NCI-H2107 (cell line): ENCODE results near the gene AP1M1.
"Not testable (repeated sequence)": the region's sequence is repeated elsewhere in the genome, so short reads cannot be mapped to it uniquely, and the experiment has no call there.

Experiments used
- DNase-seq: peaks from one replicate; lab custom pipeline; 2025; lab: John Stamatoyannopoulos, UW

AP1M1 gene

DNA sequence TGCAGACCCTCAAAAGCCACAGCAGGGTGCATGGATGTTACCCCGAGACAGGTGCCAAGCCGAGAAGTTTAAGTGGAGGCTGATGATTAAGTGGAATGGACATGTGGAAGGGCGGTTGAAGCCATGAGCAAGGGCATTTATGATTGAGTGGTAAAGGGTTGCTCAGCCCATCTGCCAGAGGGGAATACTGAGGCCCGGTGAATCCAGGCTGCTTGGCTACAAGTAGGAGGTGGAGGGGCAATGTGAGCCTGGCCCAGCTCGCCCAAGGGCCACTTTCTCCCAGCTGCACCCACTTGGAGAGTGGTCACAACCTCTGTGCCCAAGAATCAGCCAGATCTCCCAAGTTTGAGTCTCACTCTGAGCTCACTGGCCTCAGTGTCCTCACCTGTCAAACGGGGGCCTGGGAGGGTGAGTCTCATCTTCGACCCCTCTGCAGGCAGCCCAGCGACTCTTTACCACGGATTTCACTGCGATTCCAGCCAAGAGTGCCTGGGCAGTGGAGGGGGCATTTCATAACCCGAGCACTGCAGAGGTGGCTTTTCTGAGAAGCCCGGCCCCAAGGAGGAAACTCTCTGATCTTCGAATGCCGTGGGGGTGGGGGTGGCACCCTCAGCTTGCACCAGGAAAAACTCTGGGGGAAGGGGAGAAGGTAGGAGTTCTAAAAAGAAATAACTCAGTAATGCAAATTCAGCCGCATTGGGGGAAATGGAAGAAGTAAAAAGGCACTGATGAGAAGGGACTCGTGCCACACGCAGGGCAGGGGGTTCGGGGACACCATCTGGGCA, 64.1 kb downstream of the AP1M1 start:
- DNase-seq: no peak

DNA sequence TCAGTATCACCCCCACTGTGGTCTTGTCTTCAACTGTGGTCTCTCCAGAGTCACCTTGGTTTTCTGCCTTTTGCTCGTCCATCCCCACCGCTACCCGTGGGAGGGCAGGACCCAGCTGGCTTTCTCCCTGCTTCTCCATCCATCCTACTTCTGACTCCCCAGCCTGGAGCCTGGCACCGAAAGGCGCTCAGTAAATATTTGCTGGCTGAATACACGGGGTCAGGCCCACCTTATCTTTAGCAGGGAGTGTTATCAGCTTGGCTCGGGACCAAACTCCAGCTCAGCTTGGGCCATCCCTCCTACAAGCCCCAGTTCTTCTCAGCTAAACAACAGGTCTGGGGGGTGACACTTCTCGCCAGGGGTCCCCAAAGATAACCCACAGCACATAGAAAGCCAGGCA, 64.9 kb downstream of the AP1M1 start:
- DNase-seq: no peak

DNA sequence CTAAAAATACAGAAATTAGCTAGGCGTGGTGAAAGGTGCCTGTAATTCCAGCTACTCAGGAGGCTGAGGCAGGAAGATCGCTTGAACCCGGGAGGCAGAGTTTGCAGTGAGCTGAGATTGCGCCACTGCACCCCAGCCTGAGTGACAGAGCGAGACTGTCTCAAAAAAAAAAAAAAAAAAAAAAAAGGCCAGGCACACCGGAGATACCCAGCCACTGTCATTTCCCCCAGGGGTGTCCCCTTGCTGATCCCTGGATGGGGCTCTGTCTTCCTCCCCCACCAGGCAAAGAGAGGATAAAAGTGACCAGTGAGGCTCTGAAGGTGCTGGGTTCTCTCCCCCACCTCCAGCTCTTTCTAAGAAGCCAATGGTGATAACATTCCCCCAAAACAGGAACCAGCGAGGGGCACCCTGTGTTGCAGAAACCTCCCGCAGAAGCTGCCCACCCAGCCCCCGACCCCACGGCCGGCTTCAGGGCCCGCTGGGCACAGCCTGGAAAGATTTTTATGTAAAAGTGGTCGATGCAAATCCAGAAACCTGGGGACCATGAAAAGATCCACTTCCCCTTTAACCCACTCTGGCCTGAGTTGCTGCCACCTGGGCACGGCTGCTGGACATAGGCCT, 65.5 kb downstream of the AP1M1 start:
- no peak for DNase-seq

DNA sequence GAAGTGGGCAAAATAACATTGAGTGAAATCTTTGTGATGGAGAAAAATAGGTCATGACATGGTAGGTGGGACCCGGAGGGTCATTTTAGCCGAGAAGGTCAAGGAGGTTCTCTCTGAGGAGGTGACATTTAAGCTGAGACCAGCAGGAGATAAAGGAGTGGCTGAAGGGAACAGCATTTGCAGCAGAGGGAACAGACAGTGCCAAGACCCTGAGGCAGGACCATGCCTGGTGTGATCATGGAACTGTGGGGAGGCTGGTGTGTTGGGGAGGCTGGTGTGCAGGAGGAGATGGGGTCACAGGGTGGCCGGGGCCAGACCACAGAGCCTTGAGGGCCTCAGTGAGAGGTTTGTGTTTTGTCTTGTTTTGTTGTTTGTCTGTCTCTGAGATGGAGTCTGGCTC, 67.5 kb downstream of the AP1M1 start:
- DNase-seq: no peak

DNA sequence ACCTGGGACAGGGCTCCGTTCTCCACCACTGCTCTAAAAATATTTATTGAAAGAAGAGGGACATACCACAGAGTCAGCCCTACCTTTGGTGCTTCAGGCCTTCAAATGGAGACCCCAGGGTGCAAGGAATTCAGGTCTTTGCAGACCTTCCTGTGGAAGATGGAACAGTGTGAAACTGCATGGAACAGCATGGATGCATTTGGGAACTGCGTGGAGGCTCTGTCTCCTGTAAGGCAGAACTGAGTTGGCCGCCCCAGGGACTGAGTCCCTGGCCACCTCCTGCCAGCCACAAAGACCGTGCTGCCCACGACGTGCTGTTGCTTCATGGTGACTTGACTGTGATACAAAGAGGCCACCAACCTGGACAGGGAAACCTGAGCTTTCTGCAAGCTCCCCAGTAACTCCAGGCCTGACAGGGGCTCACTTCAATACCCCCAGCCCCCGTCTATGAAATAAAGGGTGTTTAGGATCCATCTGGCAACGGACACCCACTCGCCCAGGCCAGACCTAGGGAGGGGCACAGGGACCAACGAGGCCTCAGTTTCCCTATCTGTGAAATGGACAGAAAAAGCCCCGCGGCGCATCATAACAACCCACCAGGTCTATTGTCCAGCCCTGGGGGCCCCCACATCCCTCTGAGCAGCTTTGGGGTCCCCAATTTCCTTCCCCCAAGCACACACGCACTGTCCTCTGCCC, 68.3 kb downstream of the AP1M1 start:
- no peak for DNase-seq

DNA sequence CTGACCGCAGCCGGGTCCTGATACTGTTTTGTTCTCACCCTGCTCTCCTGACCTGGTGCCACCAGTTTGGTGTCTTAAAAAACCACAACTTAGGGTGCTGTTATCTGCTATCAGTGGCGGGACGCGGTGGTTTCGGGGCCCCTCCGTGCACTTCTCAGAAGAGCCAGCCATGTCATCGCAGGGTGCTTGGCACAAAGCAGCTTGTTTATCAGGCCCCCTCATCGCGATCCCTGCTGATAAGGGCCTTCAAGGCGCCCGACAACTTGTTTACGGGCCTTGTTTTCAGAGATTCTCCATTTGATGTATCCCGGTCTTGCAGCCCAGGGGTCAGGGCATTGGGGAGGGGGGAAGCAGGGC, 68.9 kb downstream of the AP1M1 start:
- no peak for DNase-seq

DNA sequence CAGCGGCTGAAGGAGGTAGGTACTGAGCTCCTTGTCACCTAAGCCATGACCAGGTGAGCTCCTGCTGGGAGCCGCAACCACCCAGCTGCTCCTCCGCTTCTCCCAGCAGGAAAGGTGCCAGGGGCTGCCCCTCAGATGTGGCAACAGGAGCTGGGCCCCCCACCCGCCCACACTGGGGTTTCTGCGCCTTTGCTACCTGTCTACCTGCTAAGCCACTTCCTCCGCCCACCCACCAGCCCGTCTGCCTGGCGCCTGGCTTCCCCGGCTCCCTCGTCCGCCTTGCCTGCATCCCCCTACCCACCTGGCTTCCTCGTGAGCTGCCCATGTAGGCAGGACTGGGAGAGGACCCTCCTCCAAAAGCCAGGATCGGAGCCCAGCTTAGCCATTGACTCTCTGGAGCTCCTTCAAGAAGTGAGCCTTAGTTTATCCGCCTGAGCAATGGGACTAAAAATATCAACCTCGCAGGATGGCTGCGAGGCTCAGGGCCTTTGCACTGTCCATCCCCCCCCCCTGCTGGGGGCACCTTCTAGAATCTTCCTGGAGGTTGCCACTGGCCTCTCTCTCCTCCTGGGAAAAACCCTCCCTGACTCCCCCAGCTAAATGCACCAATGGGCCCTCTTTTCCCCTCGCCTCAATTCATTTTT, 71.1 kb downstream of the AP1M1 start:
- no peak for DNase-seq

DNA sequence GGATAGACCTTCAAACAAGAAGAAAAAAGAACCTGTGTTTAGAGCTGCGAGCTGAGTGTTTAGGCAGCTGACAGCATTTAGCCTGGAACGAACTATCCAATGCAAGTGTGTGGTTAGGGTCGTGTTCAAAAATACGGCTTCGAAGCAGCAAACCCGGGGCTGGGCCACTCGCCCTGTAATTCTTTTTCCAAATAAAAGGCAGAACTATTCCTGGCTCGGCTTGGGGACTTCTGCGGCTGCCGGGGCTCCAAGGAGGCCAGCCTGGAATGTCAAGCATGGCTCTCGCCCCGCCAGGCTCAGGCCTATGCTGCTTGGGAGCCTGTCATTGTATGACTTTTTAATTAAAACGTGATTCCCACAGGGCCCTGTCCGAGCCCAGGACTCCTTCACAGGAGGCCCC, 75.2 kb downstream of the AP1M1 start:
- DNase-seq: no peak

DNA sequence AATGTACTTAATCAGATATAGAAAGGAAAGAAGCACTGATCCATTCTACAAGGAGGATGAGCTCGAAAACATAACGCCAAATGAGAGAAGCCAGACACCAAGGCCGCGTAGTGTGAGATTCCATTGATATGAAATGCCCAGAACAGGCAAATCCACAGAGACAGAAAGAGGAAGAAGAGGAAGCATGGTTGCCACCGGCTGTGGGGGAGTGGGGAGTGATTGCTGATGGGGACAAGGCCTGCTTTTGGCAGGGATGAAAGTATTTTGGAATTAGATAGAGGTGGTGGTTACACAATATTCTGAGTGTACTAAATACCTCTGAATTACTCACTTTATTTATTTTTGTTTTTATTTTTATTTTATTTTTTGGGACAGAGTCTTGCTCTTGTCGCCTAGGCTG, 76.7 kb downstream of the AP1M1 start:
- no peak for DNase-seq

DNA sequence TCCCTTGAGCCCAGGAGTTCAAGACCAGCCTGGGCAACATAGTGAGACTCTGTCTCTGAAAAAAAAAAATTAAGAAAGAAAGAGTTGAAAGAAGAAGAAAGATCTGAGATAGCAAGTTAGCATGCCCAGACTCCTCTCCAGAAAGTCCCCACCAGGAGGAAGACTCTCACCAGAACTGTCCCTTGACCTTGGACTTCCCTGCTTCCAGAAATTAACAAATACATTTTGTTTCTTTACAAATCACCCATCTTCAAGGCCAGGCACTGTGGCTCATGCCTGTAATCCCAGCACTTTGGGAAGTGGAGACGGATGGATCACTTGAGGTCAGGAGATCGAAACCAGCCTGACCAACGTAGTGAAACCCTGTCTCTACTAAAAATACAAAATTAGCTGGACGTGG, 82.6 kb downstream of the AP1M1 start:
- DNase-seq: no peak

DNA sequence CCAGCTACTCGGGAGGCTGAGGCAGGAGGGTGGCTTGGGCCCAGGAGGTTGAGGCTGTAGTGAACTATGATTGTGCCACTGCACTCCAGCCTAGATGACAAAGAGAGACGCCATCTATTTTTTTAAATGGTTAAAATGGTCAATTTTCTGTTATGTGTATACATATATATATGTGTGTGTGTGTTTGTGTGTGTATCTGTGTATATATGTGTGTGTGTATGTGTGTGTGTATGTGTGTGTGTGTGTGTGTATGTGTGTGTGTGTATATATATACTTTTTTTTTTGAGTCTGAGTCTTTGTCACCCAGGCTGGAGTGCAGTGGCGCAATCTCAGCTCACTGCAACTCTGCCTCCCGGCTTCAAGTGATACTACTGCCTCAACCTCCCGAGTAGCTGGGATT, 84.0 kb downstream of the AP1M1 start:
- DNase-seq: no peak

DNA sequence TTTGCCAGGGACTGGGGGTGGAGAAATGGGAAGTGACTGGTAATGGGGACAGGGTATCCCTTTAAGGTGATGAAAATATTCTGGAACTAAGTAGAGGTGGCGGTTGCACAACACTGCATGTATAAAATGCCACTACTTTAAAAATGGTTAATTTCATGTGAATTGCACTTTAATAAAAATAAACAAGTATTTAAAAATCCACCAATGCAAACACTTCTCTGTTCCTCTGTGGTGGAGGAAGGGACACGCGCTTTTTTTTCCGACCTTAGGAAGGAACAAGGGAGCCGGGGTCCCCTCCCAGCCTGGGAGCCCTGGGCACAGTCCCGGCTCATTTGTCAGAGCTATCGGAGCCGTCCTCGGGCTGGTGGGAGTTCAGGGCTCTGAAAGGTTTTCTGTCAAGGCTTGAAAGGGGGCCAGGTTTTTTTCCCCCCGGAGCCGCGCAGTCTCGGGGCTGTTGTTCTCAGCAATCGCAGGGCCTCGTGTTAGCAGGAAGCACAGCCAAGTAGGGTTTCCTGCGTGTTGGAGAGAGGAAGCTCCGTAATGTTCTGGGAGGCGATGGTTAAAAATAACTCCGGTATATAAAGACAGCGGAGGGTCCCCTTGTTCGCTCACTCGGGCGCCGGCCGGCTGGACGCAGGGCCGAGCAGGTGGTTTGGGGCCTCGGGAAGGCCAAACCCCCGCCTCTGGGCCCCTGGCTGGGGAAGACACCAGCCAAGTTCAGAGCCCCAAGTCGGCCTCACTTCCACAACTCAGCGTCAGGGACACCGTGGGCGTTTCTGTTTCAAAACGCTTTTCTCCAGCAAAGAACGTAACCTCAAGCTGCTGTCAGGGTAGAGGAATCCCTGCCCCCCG, 85.7 kb downstream of the AP1M1 start:
- DNase-seq: no peak

DNA sequence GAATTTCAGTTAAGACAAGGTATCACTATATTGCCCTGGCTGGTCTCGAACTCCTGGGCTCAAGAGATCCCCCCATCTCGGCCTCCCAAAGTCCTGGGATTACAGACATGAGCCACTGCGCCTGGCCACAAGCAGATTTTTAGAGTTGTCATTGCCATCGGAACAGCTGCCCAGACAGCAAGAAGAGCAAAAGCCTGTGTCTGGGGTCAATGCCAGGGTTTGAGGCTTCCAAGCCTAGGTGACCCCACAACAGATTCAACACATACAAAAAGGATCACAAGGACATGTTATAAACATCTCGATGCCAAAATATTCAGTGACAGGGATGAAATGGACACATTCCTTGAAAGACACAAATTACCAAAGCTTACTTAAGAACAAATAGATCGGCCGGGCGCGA, 86.8 kb downstream of the AP1M1 start:
- no peak for DNase-seq

DNA sequence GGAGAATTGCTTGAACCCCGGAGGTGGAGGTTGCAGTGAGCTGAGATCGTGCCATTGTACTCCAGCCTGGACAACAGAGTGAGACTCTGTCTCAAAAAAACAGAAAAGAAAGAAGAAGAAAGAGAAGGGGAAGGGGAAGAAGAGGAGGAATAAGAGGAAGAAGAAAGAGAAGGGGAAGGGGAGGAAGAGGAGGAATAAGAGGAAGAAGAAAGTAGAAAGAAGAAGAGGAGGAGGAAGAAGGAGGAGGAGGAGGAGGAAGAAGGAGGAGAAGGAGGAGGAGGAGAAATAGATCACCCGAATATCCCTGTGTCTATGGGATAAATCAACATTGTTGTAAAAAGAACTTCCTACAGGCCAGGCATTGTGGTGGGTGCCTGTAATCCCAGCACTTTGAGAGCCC, 87.4 kb downstream of the AP1M1 start:
- not testable (repeated sequence) for DNase-seq

DNA sequence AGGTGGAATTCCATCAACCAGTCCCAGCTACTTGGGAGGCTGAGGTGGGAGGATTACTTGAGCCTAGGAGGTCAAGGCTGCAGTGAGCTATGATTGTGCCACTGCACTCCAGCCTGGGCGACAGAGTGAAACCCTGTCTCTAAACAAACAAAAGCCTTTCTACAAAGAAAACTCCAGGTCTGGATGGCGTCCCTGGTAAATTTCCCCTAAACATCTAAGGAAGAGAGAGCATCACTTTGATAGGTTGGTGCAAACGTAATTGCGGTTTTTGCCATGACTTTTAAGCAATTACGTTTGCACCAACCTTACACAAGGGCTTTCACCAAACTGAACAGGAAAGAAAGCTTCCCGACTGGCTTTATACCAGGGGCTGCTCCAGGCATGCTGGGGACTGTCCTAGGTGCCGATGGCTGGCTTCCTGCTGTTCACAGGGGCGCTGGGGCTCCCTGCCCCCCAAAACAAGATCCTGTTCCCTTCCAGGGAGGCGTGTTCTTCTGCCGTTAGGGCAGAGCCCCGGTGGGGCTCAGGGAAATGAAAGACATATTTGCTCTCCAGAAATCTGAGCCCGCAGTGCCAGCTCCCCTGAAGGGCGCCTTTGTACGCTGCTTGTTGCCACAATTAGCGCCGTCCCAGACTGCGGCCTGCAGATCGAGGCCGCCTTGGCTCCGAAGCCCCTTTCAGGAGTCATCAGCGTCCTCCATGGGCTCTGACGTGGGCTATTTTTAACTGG, 88.2 kb downstream of the AP1M1 start:
- DNase-seq: peak; percentile 66

DNA sequence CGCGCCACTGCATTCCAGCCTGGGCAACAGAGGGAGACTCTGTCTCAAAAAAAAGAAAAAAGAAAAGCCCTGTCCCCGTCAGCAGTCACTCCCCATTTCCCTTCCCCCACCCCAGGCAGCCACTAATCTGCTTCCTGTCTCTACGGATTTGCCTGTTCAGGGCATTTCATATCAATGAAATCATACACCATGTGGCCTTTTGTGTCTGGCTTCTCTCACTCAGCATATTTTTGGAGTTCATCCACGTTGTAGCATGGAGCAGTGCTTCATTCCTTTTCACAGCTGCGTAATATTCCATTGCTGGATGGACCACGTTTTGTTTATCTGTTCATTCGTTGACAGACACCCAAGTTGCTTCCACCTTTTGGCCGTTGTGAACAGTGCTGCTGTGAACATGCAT, 90.8 kb downstream of the AP1M1 start:
- no peak for DNase-seq

DNA sequence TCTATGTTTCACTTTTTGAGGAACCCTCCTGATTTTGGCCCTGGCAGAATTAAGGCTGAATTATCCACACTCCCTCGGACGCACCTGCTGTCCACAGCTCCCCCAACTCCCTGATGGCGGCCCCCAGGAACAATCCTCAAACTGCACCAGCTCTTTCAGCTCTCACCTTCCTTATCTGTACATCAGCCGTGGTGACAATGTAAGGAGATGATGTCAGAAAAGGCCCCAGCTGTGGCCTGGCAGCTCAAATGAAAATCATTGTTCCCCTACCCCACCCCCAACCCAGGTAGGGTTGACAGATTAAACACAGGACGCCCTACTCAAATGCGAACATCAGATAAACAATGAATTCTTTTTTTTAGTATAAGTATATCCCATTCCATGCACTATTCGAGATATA, 91.9 kb downstream of the AP1M1 start:
- no peak for DNase-seq

DNA sequence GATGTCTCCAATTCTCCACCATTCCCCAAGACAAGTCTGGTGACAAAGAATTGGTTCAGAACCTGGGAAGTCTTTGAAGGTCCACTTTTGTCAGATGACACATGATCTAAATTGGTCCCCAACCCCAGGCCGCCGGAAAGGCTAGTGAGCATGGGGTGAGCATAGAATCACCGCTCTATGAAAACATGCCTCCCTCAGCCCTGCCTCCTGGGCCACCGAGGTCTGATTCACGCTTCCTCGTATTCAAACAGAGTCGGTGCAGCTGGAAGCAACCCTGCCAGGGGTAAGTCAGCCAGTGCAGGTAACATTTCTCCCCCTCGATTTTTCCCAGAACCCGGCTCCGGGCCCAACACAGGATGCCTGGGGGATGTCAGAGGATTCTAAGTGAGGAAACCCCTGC, 93.0 kb downstream of the AP1M1 start:
- no peak for DNase-seq

DNA sequence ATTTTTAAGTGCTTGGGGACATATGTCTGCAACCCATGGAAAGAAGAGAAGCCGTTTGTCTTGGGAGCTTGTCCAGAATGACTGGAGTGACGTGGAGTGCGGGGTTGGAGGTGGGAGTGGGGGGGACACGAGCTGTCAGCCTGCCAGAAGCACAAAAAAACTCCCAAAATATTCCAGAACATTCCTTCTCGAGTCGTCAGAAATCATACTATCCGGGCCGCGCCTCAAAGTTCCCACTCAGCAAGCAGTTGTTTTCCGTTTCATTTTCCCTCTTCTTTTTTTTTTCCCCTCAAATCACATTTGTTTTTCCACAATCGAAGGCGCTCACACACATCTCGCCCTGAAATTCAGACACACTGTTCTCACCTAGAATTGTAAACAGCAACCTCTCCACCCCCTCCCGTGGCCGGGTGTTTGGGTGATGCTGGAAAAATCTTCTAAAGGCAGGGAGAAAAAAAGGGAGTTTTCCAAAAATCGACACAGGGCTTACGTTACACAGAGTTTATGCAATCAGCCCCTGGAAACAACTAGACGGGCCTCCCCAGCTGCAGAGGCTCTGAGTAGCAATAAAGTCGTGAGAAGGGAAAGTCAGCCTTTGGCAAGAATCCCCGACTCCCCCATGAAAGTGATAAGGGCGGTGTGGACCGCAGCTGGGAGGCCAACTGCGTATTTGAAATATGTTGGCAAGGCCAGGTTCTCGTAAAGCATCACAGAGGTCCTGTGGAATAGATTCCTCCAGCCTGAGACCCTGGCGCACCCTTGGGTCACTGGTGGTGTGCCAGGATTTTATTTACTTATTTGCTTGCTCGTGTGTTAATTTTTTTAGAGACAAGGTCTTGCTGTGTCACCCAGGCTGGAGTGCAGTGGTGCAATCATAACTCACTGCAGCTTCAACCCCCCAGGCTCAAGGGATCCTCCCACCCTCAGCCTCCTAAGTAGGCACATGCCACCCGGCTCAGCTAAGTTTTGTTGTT, 95.7 kb downstream of the AP1M1 start:
- no peak for DNase-seq

DNA sequence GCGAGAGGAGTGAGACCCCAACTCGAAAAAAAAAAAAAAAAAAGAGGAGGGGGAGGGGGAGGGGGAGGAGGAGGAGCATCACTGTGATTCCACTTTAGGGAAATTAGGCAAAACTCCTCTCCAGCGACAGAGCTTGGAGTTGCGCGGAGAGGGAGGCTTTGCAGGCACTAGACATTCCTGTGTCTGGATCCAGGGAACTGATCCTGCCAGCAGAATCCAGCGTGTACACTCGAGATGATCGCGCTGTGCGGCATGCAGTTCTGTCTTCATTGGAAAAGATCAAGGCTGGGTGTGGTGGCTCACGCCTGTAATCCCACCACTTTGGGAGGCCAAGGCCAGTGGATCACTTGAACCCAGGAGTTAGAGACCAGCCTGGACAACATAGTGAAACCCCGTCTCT, 97.3 kb downstream of the AP1M1 start:
- DNase-seq: no peak
